Measurements from ENCODE around the gene PID1.
"Not testable (repeated sequence)": the region's sequence is repeated elsewhere in the genome, so short reads cannot be mapped to it uniquely, and the experiment has no call there.

PID1 gene

GRCh38 chr2:229206548-229206947 lies 64.5 kb downstream of the PID1 start:
- DNase-seq: no peak

- no peak for DNase-seq
Measured at GRCh38 chr2:229205704-229206103, 65.4 kb downstream of the PID1 start.

GRCh38 chr2:229202646-229203045 lies 68.4 kb downstream of the PID1 start:
- no peak for DNase-seq

DNA sequence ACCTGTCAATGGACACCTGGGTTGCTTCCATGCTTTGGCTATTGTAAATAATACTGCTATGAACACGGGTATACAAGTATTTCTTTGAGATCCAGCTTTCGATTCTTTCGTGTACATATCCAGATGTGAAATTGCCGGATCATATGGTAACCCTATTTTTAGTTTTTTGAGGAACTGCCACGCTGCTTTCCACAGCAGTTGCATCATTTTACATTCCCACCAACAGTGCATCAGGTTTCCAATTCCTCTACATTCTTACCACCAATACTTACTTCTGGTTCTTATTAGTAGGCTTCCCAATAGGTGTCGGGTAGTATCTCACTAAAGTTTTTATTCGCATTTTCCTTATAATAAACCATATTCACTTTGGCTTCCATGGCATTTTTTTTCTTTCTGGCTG lies 69.6 kb downstream of the PID1 start:
- no peak for DNase-seq

DNA sequence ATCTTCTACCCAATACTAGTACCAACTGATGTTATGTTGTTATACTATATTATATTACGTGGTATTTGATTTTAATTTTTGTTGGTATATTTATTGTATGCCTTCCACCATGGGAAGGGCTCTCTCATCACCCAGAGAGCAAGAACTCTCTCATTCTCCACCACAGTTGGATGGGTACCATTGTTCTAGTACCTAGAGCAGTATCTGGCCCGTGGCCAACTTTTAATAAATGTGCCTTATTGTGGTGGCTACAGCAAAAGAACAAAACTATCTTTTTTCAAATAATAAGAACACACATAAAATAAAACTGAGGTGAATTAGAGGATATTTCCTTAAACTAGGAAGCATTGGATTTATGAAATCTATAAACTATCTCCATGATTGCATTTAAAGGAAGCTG lies 71.8 kb downstream of the PID1 start:
- DNase-seq: no peak

GRCh38 chr2:229196448-229196847 lies 74.6 kb downstream of the PID1 start:
- DNase-seq: no peak

GRCh38 chr2:229195346-229195947 lies 75.6 kb downstream of the PID1 start:
- DNase-seq: no peak

DNA sequence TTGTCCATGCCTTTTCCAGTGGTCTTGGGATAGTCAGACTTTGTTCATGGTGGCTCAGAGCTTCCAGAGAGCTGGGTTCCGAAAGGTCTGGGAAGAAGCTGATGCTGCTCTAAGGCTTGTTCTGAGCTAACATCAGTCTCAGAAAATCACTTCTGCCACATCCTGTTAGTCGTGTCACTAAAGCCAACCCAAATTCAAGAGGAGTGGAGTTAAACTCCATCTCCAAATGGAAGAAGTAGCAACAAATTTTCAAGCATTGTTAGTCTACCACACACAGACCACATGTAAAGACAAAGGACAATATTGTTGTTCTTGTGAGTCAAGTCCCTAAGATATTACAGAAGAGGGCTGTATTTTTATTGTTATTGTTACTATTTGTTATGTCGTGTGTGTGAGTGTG lies 77.8 kb downstream of the PID1 start:
- no peak for DNase-seq

- no peak for DNase-seq
Measured at GRCh38 chr2:229191413-229191812, 79.7 kb downstream of the PID1 start.

- DNase-seq: not testable (repeated sequence)
Measured at GRCh38 chr2:229187123-229187522, 84.0 kb downstream of the PID1 start.

- no peak for DNase-seq
Measured at GRCh38 chr2:229181641-229182040, 89.4 kb downstream of the PID1 start.

- no peak for DNase-seq
Measured at GRCh38 chr2:229180658-229181057, 90.4 kb downstream of the PID1 start.

- no peak for DNase-seq
Measured at GRCh38 chr2:229179628-229180027, 91.5 kb downstream of the PID1 start.

DNA sequence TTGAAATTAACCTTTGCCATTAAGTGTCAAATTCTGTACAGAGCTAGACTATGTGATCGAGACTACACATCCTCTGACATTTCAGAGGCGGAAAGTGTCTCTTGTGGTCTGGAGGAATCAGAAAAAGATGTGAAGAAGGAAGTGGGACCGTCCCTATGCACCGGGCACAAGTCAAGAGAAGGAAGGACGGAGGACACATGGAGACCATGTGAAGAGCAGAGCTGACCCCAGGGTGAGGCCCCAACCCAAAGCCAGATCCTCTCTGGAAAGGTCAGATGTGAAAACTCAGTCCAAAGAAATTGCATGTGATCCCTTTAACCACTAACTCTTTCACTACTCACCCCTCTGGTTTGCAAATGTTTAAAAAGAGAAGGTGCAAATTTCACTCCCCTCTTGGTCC lies 92.4 kb downstream of the PID1 start:
- DNase-seq: no peak

- DNase-seq: no peak
Measured at GRCh38 chr2:229178117-229178516, 93.0 kb downstream of the PID1 start.

DNA sequence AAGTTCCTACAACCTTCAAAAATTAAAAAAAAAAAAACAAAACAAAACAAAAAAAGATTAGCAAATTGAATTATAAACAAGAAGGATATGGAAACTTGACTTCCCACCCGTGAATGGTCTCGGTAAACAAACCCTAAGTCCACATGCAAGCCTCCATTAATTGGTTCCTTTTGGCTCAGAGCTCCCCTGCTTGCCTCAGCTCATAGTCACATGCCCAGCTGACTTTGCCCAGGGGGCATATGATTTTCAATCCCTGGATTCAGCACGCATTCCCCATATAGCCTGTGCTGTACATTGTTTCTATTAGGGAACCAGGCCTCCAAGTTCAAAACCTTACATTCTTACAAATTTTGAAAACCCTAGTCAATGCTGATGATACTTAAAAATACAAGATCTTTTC lies 95.0 kb downstream of the PID1 start:
- no peak for DNase-seq

GRCh38 chr2:229175497-229175863 lies 95.6 kb downstream of the PID1 start:
- no peak for DNase-seq

DNA sequence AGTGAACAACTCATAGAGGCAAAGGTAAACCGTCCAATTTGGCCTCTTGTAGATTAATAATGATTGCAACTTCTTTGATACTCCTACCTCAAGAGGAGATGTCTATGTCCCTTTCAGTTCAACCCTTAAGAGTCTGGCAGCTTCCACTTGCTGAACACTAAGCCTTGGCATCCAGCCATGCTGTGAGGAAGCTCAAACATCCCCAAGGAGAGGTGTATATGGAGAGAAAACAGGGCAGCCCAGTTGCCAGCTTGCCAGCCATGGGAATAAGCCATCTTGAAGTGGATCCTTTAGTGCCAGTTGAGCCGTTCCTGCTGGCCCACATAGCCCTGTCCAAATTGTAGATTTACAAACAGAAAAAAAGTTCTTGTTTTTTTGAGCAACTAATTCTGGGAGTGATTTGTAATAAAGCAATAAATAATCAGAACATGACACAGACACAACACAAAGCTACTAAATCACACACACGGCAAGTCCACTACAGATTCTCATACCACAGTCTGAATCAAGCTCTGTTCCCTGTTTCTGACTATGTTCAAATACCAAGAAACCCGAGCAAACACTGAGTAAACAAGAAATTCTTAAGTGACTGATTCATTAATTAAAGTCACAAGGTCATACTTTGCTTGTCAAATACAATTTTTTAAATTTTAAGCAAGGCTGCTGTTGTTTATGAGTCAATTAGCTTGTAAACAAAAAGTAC lies 96.1 kb downstream of the PID1 start:
- no peak for DNase-seq

GRCh38 chr2:229173825-229174359 lies 97.2 kb downstream of the PID1 start:
- no peak for DNase-seq

- DNase-seq: no peak
Measured at GRCh38 chr2:229170916-229171315, 100.2 kb downstream of the PID1 start.

DNA sequence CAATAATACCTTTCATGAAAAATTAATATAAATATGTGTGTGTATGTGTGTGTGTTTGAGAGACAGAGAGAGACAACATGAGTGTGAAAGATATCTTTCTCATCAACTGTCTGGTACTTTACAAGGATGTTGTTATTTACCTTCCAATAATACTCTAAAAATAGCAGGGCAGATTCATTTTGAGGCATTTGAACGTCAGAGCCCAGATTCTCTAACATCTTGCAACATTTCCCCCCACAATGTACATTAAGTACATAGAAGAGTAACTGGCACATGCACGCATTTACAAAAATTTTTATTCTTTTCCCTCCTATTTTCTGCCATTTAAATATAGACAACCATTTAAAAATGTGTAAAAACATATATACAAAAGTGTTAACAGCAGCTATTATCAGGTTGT lies 100.9 kb downstream of the PID1 start:
- DNase-seq: no peak

DNA sequence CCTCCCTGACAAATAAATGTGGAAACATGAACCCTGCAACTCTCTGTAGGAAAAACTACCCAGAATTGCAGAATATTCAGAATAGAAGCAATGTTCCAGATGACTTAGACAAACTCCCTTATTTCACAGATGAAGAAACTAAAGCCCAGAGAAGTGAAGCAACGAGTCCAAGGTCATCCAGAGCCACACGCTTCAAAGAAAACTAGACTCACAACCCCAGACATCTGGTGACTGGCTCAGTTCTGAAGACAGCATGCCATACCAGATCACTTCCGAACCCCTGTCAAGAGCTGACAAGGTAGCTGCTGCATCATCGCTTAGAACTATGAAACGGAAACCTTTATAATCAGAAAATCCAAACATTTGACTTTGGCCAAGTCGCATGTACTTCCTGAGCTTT lies 101.3 kb downstream of the PID1 start:
- no peak for DNase-seq

DNA sequence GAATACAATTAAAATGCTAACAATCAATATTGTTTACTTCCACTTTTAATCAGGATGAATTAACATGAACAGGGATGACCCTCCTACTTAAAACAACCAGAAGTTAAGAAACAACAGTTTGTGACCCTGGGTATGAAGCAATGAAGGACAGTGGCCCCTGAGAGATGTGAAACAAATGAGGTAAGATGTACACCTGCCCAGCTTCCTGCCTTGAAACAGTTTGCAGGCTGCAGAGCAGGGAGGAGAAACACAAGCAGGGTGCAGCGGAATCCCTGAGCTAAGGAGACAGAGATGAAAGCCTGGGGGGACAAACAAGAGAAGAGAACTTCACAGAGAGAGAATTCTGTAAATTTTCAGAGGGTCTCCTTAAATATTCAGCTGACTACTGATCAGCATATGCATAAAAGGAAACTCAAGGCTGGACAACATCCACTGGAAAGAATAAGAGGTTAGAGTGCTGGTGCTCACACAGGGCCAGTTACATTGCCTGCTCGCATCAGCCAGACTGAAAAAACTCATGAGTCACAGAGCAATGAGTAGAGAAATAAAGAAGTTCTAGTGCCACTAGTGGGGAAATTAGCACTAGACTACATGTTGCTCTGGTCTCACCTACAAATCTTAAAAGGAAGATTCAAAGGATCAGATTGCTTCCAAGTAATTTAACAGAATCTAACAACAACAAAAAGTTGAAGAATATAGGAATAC lies 106.4 kb downstream of the PID1 start:
- no peak for DNase-seq

GRCh38 chr2:229163893-229164292 lies 107.2 kb downstream of the PID1 start:
- DNase-seq: no peak
